Activated CD4-positive, alpha-beta T cell treated with anti-CD3 and anti-CD28 coated beads, Interleukin-2, amount 50 U/mL, for 1 hour (primary cell): ENCODE data around the gene EBF4.
"Not testable (repeated sequence)": the region's sequence is repeated elsewhere in the genome, so short reads cannot be mapped to it uniquely, and the experiment has no call there.

Experiments used
- DNase-seq: peaks from one replicate; pipeline ENCODE4 v3.0.0-alpha.2; 2020

Gene EBF4

GRCh38 chr20:2680046-2680445 lies 12.5 kb upstream of the EBF4 start:
- DNase-seq, result no peak

DNA sequence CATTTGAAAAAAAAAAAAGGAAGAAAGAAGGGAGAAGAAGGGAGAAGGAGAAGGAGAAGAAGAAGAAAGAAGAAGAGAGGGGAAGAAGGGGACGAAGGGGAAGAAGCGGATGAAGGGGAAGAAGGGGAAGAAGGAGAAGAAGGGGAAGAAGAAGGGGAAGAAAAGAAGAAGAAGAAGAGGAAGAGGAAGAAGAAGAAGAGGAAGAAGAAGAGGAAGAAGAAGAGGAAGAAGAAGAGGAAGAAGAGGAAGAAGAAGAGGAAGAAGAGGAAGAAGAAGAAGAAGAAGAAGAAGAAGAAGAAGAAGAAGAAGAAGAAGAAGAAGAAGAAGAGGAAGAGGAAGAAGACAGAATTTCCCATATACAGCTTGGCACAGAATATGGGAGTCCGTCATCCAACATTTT lies 10.5 kb upstream of the EBF4 start:
- not testable (repeated sequence) for DNase-seq

DNA sequence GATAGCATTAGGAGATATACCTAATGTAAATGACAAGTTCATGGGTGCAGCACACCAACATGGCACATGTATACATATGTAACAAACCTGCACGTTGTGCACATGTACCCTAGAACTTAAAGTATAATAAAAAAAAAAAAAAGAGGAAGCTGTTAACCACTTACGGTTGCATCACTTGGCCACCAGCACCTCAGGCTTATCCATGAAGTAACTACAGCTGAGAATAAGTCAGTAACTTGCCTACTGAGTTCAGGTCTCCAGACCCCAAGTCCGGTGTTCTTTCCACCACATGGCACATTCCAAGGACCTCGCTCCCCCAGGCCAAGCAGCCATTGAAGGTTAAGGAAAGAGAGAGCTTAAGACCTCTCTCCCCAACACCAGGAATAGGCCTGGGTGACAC lies 7.8 kb upstream of the EBF4 start:
- not testable (repeated sequence) for DNase-seq

GRCh38 chr20:2687514-2687913 lies 5.1 kb upstream of the EBF4 start:
- no peak for DNase-seq

DNA sequence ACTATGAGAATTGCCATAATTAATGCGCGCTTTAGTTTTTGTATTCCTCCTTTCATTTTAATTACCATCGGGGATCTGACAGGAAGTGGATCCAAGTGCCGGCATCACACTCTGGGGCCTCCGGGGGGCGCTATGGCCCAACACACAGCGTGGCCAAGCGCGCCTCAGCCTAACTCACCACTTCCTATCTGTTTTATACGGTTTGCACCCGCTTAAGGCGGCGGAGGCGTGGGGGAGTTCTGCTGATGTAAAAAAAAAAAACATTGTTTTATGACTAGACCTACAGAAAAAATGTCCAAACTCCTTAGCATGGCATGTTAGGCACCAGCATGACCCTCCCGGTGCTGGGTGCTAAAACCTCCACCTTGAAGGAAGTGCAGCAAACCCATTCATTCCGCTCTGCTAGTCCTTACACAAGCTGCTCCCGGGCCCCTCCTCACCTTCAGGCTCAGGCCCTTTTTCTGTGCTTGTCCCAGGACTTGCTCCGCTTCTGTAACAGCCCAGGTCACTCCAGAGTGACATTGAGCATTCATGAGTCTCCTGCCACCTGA lies 4.5 kb upstream of the EBF4 start:
- peak; percentile 78 for DNase-seq

DNA sequence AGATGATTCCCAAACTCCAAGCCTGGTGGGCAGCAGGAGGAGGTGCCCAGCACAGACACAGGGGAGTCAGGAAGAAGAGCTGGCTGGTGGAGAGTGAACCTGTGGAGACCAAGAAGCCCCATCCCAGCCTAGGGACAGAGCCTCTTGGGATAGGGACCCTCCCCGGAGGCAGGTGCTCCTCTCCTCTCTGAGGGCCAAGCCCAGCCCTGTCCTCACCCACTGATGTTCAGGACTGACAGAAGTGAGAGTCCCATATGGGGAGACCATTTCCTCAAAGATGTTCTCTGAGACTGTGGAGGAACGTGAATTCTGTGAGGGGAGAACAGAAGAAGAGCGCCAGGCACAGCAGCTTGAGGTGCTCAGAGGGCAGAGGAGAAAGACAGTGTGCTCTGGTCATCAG lies 2.4 kb upstream of the EBF4 start:
- DNase-seq, result no peak

- no peak for DNase-seq
These were observed 1.9 kb upstream of the EBF4 start for GRCh38 chr20:2690718-2691117.

DNA sequence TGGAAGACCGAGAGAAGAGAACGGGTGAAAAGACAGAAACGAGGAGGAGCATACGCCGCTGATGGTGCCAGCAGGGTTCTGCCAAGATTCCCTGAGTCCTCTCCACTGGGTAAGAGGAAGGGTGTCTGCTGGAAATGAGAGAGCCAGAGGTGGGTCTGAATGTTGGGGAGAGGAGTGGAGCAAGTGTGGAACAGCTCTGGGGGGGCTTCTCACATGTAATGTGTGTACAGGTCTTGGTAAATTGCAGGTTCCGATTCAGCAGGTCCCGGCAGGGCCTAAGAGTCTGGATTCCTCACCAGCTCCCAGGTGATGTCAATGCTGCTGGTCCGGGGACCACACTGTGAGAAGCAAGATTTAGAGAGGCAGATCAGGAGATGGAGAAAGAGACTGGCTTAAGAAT lies 1.5 kb upstream of the EBF4 start:
- DNase-seq, result no peak

- DNase-seq, result no peak
These were observed 931 bp upstream of the EBF4 start for GRCh38 chr20:2691663-2692035.

DNA sequence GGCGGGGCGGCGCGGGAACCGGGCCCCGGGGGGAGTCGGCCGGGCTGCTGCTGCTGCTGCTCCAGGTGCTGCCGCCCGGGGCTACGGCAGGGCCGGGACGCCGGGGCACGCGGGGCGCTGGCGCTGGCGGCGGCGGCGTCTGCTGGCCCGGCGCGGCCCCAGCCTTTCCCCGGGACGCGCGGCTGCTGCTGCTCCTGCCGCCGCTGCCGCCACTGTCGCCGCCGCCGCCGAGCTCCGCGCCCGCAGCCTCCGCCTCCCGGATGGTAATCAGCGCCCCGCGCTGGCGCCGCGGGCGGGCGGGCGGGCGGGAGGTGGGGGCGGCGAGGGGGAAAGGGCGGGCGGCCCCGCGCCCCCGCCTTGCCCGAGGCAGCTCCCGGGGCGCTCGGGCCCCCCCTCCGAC lies 306 bp downstream of the EBF4 start:
- peak; percentile 20 for DNase-seq

DNA sequence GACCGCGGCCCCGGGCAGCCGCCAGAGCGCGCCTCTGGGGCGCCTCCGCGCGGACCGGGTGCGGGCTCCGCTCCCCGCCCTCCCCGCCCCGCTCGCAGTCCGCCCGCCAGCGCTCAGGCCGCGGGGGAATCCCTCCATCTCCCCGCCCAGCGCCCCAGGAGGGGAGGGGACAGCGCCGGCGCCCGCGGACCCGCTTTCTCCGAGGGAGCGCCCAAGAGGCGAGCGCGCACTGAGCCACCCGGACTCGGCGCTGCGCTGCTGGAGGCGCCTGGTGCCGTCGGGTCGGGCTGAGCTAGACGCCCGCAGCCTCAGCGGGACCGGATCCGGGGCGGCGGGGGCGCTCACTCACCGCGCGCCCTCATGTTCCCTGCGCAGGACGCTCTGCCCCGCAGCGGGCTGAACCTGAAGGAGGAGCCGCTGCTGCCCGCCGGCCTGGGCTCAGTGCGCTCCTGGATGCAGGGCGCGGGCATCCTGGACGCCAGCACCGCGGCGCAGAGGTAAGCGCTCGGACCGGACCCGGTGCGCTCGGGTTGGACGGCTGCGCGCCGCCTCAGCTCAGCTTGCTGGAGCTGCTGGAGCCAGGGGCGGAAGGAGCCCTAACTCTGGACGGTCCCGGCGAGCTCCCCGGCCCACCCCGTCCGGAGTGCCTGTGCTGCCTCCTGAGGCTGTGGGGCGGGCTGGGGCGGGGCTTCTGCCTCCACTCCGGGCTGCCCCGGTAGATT lies 867 bp downstream of the EBF4 start:
- peak; percentile 44 for DNase-seq

- no peak for DNase-seq
These were observed 1.5 kb downstream of the EBF4 start for GRCh38 chr20:2694008-2694471.

DNA sequence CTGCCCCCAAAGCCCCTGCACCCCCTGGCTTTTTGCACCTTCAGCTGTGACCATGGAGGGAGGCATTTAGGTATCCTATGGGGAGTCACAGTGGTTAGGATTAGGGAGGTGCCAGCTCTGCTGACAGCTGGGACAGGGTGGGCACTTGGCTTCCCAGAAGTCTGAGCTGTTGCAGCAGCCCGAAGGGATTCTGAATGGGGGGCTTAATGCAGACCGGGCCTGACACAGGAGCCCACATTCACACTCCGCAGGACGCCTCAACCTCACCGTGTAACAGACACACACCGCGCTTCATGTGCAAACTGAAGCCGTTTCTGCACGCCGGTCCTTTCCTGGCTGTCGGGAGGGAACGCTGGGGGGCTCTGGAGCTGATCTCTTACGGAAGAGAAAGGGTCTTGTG lies 1.9 kb downstream of the EBF4 start:
- no peak for DNase-seq

DNA sequence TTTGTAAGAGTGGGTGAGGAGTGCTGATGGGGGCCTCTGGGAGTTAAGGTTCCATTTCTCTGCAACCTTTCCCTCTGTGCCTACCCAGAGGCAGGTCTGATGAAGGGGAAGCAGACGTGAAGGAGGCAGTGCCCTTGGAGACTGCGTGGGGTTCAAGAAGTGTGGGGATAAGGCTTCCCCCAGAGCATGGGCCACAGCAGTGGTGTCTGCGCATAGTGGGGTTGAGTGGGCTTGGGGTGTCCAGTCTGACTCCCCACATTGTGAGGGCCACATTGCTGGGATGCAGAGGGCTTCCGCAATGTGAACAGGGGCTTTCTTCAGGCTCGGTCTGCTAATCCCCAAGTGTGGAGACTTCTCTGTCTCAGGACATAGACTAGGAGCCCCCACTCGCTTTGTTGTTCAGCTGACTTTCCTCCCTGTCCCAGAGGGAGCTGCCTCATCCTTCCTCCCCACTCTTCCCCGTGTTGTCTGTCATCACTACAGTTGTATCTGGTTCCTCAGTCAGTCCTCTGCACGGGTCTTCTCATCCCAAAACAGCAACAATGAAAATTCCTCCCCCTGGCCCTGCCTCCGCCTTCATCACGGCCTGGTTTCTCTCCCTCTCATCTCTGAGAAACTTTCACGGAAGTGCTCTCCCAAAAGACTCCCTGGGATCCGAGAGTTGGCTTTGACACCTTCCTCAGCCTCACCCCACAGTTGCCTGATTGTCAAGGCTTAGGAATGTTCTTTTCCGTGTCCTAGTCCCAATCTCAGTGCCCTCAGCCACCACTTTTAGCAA lies 2.8 kb downstream of the EBF4 start:
- no peak for DNase-seq

DNA sequence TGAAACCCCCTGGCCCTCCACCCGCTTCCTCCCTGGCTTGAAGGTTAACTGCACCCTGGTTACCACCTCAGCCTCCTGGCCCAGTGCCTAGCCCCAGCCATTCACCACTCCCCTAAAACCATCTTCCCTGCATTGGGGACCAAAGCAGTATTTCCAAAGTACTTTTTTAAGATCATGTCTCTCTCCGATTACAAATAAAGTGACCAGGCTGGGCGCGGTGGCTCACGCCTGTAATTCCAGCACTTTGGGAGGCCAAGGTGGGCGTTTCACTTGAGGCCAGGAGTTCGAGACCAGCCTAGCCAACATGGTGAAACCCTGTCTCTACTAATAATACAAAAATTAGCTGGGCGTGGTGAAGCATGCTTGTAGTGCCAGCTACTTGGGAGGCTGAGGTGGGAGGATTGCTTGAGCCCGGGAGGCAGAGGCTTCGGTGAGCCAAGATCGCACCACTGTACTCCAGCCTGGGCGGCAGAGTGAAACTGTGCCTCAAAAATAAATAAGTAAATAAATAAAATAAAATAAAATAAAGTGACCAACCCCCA lies 3.5 kb downstream of the EBF4 start:
- DNase-seq, result not testable (repeated sequence)

DNA sequence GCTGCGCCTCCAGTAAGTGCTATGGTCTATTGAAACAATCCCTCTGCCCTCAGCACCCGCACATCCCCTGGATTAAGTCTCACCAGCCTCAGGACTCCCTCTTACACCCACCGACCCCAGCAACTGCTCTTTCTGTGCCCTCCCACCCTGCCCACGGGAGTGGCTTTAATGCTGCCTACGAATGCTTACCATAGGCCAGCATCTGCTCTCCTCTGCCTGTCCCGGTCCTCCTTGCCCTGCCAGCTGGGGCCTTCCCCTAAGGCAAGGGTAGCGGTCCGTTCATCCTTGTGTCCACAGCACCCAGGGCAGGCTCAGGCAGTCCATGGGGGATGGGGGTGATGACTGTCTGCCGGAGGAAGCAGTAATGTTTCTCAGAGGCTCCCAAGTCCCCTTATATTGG lies 4.1 kb downstream of the EBF4 start:
- no peak for DNase-seq

GRCh38 chr20:2697768-2698167 lies 5.2 kb downstream of the EBF4 start:
- DNase-seq, result no peak

- no peak for DNase-seq
These were observed 5.7 kb downstream of the EBF4 start for GRCh38 chr20:2698186-2698817.

GRCh38 chr20:2698912-2699311 lies 6.3 kb downstream of the EBF4 start:
- no peak for DNase-seq

DNA sequence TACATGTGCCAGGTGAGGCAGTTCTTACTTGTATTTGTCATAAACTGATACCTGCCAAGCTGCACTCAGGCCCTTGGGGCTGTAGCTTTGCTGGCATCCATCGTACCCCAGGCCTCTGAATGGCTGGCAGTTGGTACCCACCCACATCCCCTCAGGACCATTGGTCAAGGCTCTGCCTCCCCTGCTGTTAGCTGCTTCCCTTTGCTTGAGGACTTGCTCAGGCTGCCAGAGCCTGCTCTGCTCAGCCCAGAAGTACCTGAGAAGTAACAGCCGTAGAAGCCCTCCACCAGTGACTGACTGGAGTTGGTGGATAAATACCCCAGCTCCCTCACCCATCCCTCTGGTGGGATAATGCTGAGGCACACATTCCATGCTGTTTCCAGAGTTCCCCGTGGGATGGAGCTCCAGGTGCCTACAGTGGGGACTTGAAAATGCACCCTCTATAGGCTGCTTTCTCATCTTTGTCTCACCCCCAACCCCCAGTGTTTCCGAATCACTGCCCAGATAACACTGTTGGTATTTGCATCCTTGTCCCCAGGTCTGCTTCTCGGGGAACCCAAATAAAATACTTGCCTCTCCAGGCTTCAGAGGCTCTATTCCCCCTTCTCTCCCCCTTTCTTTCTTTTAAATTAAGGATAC lies 7.3 kb downstream of the EBF4 start:
- DNase-seq, result no peak

GRCh38 chr20:2700913-2701620 lies 8.5 kb downstream of the EBF4 start:
- DNase-seq, result no peak

GRCh38 chr20:2701671-2702081 lies 9.1 kb downstream of the EBF4 start:
- no peak for DNase-seq
